ENCODE data around the gene MGMT. TPM values are rescaled to one million over a fixed set of nuclear protein-coding genes. Genes with fewer than 3 reads are reported as not detected.

The MGMT gene
- polyA plus RNA-seq, 1 donor from 2014 or later: 0.94 TPM

- no peaks in the 10 kb centered on the region for H3K27me3 ChIP-seq (ENCODE audit: insufficient read depth, low read depth, low read length)
- no peaks in the 10 kb centered on the region for H4K20me1 ChIP-seq (ENCODE audit: insufficient read depth)
- no peaks in the 10 kb centered on the region for H3K79me2 ChIP-seq (replicated peaks; ENCODE audit: insufficient read depth, low read length)
- H3K9me2 ChIP-seq (ENCODE audit: insufficient read depth, low read length): no peaks in the 10 kb centered on the region
- peaks cover under 1% of the 10 kb centered on the region for H3K9me3 ChIP-seq (ENCODE audit: low read length)
- no peak overlapping the region for H2AFZ ChIP-seq (ENCODE audit: low read depth, low read length)
- no peak overlapping the region for H3K4me3 ChIP-seq (ENCODE audit: low read length)
- no peaks in the 10 kb centered on the region for H3F3A ChIP-seq (ENCODE audit: insufficient read depth, low read length, poor library complexity, severe bottlenecking)
- TF ChIP-seq SMC3 (conservative IDR thresholded peaks at IDR 0.05; ENCODE audit: poor library complexity) (no peak), RAD21 (conservative IDR thresholded peaks at IDR 0.05) (no peak), EZH2 (IDR thresholded peaks at IDR 0.05; ENCODE audit: borderline replicate concordance, insufficient read depth, low read length, poor library complexity, severe bottlenecking) (no peak)
- H3K4me2 ChIP-seq (ENCODE audit: low read length): no peak overlapping the region
- no peaks in the 10 kb centered on the region for H3K36me3 ChIP-seq (ENCODE audit: insufficient read depth, low read length)
- no peak overlapping the region for H3K27ac ChIP-seq (ENCODE audit: low read length)
- no peak overlapping the region for H3K9ac ChIP-seq (ENCODE audit: low read length)
Measured at GRCh38 chr10:129471447-129472175, 4.6 kb downstream of the MGMT start.

- no peaks in the 10 kb centered on the region for H3K9me2 ChIP-seq (ENCODE audit: insufficient read depth, low read length)
- H2AFZ ChIP-seq (ENCODE audit: low read depth, low read length): no peak overlapping the region
- H3K36me3 ChIP-seq (ENCODE audit: insufficient read depth, low read length): no peaks in the 10 kb centered on the region
- H3K4me3 ChIP-seq (ENCODE audit: low read length): no peak overlapping the region
- no peak overlapping the region for H3K9ac ChIP-seq (ENCODE audit: low read length)
- no peak for TF ChIP-seq EZH2 (IDR thresholded peaks at IDR 0.05; ENCODE audit: borderline replicate concordance, insufficient read depth, low read length, poor library complexity, severe bottlenecking)
- TF ChIP-seq MXI1 (conservative IDR thresholded peaks at IDR 0.05; ENCODE audit: poor library complexity, severe bottlenecking): no peak
- TF ChIP-seq SMC3 (conservative IDR thresholded peaks at IDR 0.05; ENCODE audit: poor library complexity): no peak
- TF ChIP-seq TAF1 (IDR thresholded peaks at IDR 0.05; ENCODE audit: low read depth): no peak
- no peak for TF ChIP-seq REST (IDR thresholded peaks at IDR 0.05; ENCODE audit: borderline replicate concordance)
- no peak for TF ChIP-seq EP300 (conservative IDR thresholded peaks at IDR 0.05; ENCODE audit: poor library complexity, severe bottlenecking)
- no peak for TF ChIP-seq RAD21 (conservative IDR thresholded peaks at IDR 0.05)
- no peak for TF ChIP-seq POLR2AphosphoS5 (IDR thresholded peaks at IDR 0.05)
- no peak for TF ChIP-seq CTCF (IDR thresholded peaks at IDR 0.05; ENCODE audit: poor library complexity, severe bottlenecking)
- H3K79me2 ChIP-seq (replicated peaks; ENCODE audit: insufficient read depth, low read length): no peaks in the 10 kb centered on the region
- no peaks in the 10 kb centered on the region for H3K9me3 ChIP-seq (ENCODE audit: low read length)
- H3K27me3 ChIP-seq (ENCODE audit: insufficient read depth, low read depth, low read length): no peaks in the 10 kb centered on the region
- no peak overlapping the region for H3K4me2 ChIP-seq (ENCODE audit: low read length)
- H4K20me1 ChIP-seq (ENCODE audit: insufficient read depth): no peaks in the 10 kb centered on the region
- H3F3A ChIP-seq (ENCODE audit: insufficient read depth, low read length, poor library complexity, severe bottlenecking): no peaks in the 10 kb centered on the region
- H3K27ac ChIP-seq (ENCODE audit: low read length): no peak overlapping the region
Measured at GRCh38 chr10:129472696-129473555, 5.9 kb downstream of the MGMT start.

Measured in neural cell (in vitro differentiated cells).